ENCODE results near the gene FERD3L. TPM values are rescaled to one million over a fixed set of nuclear protein-coding genes. Genes with fewer than 3 reads are reported as not detected.

FERD3L gene
- total RNA-seq, 1 experiment from 2014 or later = not detected

GRCh38 chr7:19099924-19100323 is 45.3 kb downstream of the FERD3L start (continued):
- TF ChIP-seq SMAD3 (CRISPR knock-in tag; IDR thresholded peaks at IDR 0.05; ENCODE audit: borderline replicate concordance) (no peak), NR2C2 (CRISPR knock-in tag; IDR thresholded peaks at IDR 0.05) (no peak), ZBTB21 (CRISPR knock-in tag; IDR thresholded peaks at IDR 0.05; ENCODE audit: borderline replicate concordance) (no peak), NFE2L1 (CRISPR knock-in tag; IDR thresholded peaks at IDR 0.05) (no peak)

DNA sequence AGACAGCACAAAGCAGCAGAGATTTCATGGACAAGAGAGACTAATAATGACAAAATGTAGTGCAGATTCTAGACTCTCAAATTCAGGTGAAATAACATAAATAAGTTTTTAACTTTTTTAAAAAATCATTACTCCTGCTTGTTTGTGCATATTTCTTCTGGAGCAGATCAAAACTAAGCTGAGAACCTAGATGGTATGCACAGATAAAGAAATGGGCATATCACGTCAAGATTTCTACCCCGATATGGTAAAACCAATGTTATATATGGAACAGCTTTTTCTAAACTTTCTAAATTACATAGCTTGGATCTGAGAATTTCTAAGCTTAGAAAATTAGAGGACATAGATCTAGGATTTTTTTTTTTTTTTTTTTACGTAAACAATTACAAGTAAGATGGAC is 46.0 kb downstream of the FERD3L start:
- Mint-ChIP-seq H3K27ac (no peak overlapping the region), H3K4me3 (no peak overlapping the region), H3K4me1 (peaks cover 34% of the 10 kb centered on the region), H3K9me3 (no peaks in the 10 kb centered on the region), H3K27me3 (ENCODE audit: low read depth) (peaks cover 37% of the 10 kb centered on the region), H3K36me3 (no peaks in the 10 kb centered on the region)
- ChIA-PET CTCF (interaction anchor here (0.7 to 0.8 kb wide), 2 partner anchors 23 to 230 kb away, joined by 4 to 5 read pairs; no protein-coding TSS in a partner anchor), POLR2A (no interaction called here)
- ATAC-seq = no peak
- DNase-seq (ENCODE audit: low spot score) = no peak
- TF ChIP-seq CBFB (CRISPR knock-in tag; IDR thresholded peaks at IDR 0.05; ENCODE audit: low read depth) (no peak), GABPB1 (CRISPR knock-in tag; IDR thresholded peaks at IDR 0.05) (no peak), ZBTB43 (CRISPR knock-in tag; IDR thresholded peaks at IDR 0.05) (no peak), NFYB (CRISPR knock-in tag; conservative IDR thresholded peaks at IDR 0.05; ENCODE audit: low read depth) (no peak), JUN (CRISPR knock-in tag; IDR thresholded peaks at IDR 0.05) (no peak), ERG (CRISPR knock-in tag; IDR thresholded peaks at IDR 0.05) (no peak), NR1H2 (CRISPR knock-in tag; IDR thresholded peaks at IDR 0.05) (no peak), FOXK1 (CRISPR knock-in tag; IDR thresholded peaks at IDR 0.05) (no peak), ESRRA (CRISPR knock-in tag; IDR thresholded peaks at IDR 0.05; ENCODE audit: borderline replicate concordance) (no peak), EMX1 (CRISPR knock-in tag; IDR thresholded peaks at IDR 0.05) (no peak), MYBL2 (CRISPR knock-in tag; IDR thresholded peaks at IDR 0.05) (no peak), SMAD4 (CRISPR knock-in tag; IDR thresholded peaks at IDR 0.05) (no peak)
- TF ChIP-seq, protein P1, sequence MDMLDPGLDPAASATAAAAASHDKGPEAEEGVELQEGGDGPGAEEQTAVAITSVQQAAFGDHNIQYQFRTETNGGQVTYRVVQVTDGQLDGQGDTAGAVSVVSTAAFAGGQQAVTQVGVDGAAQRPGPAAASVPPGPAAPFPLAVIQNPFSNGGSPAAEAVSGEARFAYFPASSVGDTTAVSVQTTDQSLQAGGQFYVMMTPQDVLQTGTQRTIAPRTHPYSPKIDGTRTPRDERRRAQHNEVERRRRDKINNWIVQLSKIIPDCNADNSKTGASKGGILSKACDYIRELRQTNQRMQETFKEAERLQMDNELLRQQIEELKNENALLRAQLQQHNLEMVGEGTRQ (CRISPR knock-in tag; IDR thresholded peaks at IDR 0.05) = no peak
- TF ChIP-seq, protein P2, sequence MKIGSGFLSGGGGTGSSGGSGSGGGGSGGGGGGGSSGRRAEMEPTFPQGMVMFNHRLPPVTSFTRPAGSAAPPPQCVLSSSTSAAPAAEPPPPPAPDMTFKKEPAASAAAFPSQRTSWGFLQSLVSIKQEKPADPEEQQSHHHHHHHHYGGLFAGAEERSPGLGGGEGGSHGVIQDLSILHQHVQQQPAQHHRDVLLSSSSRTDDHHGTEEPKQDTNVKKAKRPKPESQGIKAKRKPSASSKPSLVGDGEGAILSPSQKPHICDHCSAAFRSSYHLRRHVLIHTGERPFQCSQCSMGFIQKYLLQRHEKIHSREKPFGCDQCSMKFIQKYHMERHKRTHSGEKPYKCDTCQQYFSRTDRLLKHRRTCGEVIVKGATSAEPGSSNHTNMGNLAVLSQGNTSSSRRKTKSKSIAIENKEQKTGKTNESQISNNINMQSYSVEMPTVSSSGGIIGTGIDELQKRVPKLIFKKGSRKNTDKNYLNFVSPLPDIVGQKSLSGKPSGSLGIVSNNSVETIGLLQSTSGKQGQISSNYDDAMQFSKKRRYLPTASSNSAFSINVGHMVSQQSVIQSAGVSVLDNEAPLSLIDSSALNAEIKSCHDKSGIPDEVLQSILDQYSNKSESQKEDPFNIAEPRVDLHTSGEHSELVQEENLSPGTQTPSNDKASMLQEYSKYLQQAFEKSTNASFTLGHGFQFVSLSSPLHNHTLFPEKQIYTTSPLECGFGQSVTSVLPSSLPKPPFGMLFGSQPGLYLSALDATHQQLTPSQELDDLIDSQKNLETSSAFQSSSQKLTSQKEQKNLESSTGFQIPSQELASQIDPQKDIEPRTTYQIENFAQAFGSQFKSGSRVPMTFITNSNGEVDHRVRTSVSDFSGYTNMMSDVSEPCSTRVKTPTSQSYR (CRISPR knock-in tag; IDR thresholded peaks at IDR 0.05) = no peak
- TF ChIP-seq, protein P3, sequence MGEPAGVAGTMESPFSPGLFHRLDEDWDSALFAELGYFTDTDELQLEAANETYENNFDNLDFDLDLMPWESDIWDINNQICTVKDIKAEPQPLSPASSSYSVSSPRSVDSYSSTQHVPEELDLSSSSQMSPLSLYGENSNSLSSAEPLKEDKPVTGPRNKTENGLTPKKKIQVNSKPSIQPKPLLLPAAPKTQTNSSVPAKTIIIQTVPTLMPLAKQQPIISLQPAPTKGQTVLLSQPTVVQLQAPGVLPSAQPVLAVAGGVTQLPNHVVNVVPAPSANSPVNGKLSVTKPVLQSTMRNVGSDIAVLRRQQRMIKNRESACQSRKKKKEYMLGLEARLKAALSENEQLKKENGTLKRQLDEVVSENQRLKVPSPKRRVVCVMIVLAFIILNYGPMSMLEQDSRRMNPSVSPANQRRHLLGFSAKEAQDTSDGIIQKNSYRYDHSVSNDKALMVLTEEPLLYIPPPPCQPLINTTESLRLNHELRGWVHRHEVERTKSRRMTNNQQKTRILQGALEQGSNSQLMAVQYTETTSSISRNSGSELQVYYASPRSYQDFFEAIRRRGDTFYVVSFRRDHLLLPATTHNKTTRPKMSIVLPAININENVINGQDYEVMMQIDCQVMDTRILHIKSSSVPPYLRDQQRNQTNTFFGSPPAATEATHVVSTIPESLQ (CRISPR knock-in tag; IDR thresholded peaks at IDR 0.05) = no peak

All from WTC11 (cell line).